Body of pancreas (tissue), 4 donors: ENCODE data around the gene SOX11. TPM values are rescaled to one million over a fixed set of nuclear protein-coding genes. Genes with fewer than 3 reads are reported as not detected.

Source experiments
- ATAC-seq: fragments of 150-250 bp; one replicate; pipeline ENCODE4 v1.9.1; 2016
- DNase-seq, 4 donors: peaks; one replicate each; pipeline ENCODE4 v3.0.0-alpha.2; 2019
- H3K27ac ChIP-seq, 4 donors: fragments of 200-600 bp; sonication (generic); 1 replicate in 3 of 4; 2 replicates in 1 of 4; pipeline versions ENCODE4 v1.5.1 to v1.6.1; 2016 to 2019; ENCODE audit warnings: mild to moderate bottlenecking in 1 of 4, mixed read lengths in 1 of 4, moderate library complexity in 1 of 4
- H3K27me3 ChIP-seq, 2 donors: fragments of 200-600 bp; sonication (generic); one replicate each; pipeline ENCODE4 v1.6.0; 2016; ENCODE audit warnings: mild to moderate bottlenecking in 1 of 2
- H3K36me3 ChIP-seq, 2 donors: fragments of 200-600 bp; sonication (generic); replicated peaks in 1 of 2; 2 replicates each; pipeline ENCODE4 v1.5.1; 2016; ENCODE audit warnings: low read depth in 2 of 2; ENCODE audit not compliant: insufficient read depth in 1 of 2
- H3K4me1 ChIP-seq: fragments of 200-600 bp; sonication (generic); one replicate; pipeline ENCODE4 v1.6.0; 2016
- H3K4me3 ChIP-seq, 2 donors: fragments of 200-600 bp; sonication (generic); 1 replicate in 1 of 2; 2 replicates in 1 of 2; pipeline ENCODE4 v1.5.1; 2016 to 2019
- H3K9me3 ChIP-seq, 3 donors: fragments of 200-600 bp; sonication (generic); 1 replicate in 2 of 3; 2 replicates in 1 of 3; pipeline ENCODE4 v1.5.1; 2016
- CTCF ChIP-seq, 7 experiments: fragments of 450-650 bp in 4 of 7; fragments of 200-600 bp in 3 of 7; sonication (generic) in 3 of 7; IDR thresholded peaks; one replicate each; pipeline ENCODE4 v1.5.1; 2016 to 2019; ENCODE audit warnings: antibody characterized with exemption in 7 of 7
- POLR2A ChIP-seq, 3 donors: fragments of 450-650 bp; IDR thresholded peaks; one replicate each; pipeline ENCODE4 v1.6.1; 2016; ENCODE audit warnings: antibody characterized with exemption in 3 of 3, mild to moderate bottlenecking in 2 of 3
- WGBS, 2 donors: methylation state at CpG; one replicate each; pipeline ENCODE4 v1.1.5; 2017; 5-methylcytosine and 5-hydroxymethylcytosine counted together
- intact Hi-C: fragments of 100-400 bp; cut with DNase I; formaldehyde crosslinking; loops from one replicate; pipeline ENCODE4 v1.15.1; 2023
- total RNA-seq, 2 donors: library from RNA; depleted of rRNA; stranded (reverse); fragments of >200 nt; gene quantifications; one replicate each; pipeline ENCODE4 v1.1.0, GENCODE V29; 2016

The SOX11 gene
- total RNA-seq, 2 donors from 2014 or later: under 0.01 TPM; not detected in 1

GRCh38 chr2:5690718-5691220, 1.4 kb upstream of the SOX11 start:
- Histone ChIP-seq H3K4me1 (peaks cover 28% of the 10 kb centered on the region), H3K27me3 (peaks cover 0 to 11% of the 10 kb centered on the region in 2 donors), H3K27ac (no peak overlapping the region), H3K9me3 (no peaks in the 10 kb centered on the region), H3K36me3 (no peaks in the 10 kb centered on the region), H3K4me3 (no peak overlapping the region)
- ATAC-seq: no peak
- no peak for TF ChIP-seq POLR2A (IDR thresholded peaks at IDR 0.05)
- no peak for TF ChIP-seq CTCF (IDR thresholded peaks at IDR 0.05)
- intact Hi-C loops: no loop called here
- DNase-seq: no peak
- WGBS, 2 donors: 6 to 8% methylated on average over 25 of the region's 25 CpGs

- DNase-seq (no peak), ATAC-seq (no peak)
- peaks cover 34% of the 10 kb centered on the region for H3K4me1 ChIP-seq
- TF ChIP-seq POLR2A (IDR thresholded peaks at IDR 0.05) (no peak), CTCF (IDR thresholded peaks at IDR 0.05) (no peak)
- H3K4me3 ChIP-seq: no peak overlapping the region
- H3K27ac ChIP-seq: no peak overlapping the region
- peaks cover 0 to 16% of the 10 kb centered on the region in 2 donors for H3K27me3 ChIP-seq
- H3K36me3 ChIP-seq: no peaks in the 10 kb centered on the region
- 1 to 5% methylated on average over 40 to 72 of the region's 83 CpGs for WGBS, 2 donors
- no peaks in the 10 kb centered on the region for H3K9me3 ChIP-seq
- intact Hi-C loops: no loop called here
Measured at GRCh38 chr2:5691221-5691984, 781 bp upstream of the SOX11 start.

- Histone ChIP-seq H3K27ac (no peak overlapping the region), H3K27me3 (peaks cover 0 to 24% of the 10 kb centered on the region in 2 donors), H3K4me3 (no peak overlapping the region), H3K9me3 (no peaks in the 10 kb centered on the region), H3K36me3 (no peaks in the 10 kb centered on the region), H3K4me1 (peaks cover 42% of the 10 kb centered on the region)
- ATAC-seq: no peak
- no peak for DNase-seq
- intact Hi-C loops: no loop called here
- TF ChIP-seq CTCF (IDR thresholded peaks at IDR 0.05) (no peak), POLR2A (IDR thresholded peaks at IDR 0.05) (no peak)
- WGBS, 2 donors: 1 to 14% methylated on average over 5 to 68 of the region's 69 CpGs
Measured at GRCh38 chr2:5692561-5693286, 540 bp downstream of the SOX11 start.

- Histone ChIP-seq H3K4me3 (no peak overlapping the region), H3K36me3 (no peaks in the 10 kb centered on the region), H3K9me3 (no peaks in the 10 kb centered on the region), H3K27me3 (peaks cover 0 to 24% of the 10 kb centered on the region in 2 donors), H3K4me1 (peaks cover 42% of the 10 kb centered on the region), H3K27ac (no peak overlapping the region)
- 2 to 6% methylated on average over 23 to 95 of the region's 102 CpGs for WGBS, 2 donors
- no peak for TF ChIP-seq CTCF (IDR thresholded peaks at IDR 0.05)
- intact Hi-C loops: no loop called here
- no peak for DNase-seq
- ATAC-seq: no peak
Measured at GRCh38 chr2:5693287-5694201, 1.4 kb downstream of the SOX11 start.
